HPDE6-E6E7 (cell line): ENCODE results near the gene ATP6V1F.

ENCODE experiments used
- DNase-seq: peaks from one replicate; pipeline ENCODE4 v3.0.0; 2011; ENCODE audit warnings: missing footprints; ENCODE audit errors: extremely low spot score

Gene ATP6V1F

GRCh38 chr7:128848289-128849155 is 14.1 kb upstream of the ATP6V1F start:
- no peak for DNase-seq

DNA sequence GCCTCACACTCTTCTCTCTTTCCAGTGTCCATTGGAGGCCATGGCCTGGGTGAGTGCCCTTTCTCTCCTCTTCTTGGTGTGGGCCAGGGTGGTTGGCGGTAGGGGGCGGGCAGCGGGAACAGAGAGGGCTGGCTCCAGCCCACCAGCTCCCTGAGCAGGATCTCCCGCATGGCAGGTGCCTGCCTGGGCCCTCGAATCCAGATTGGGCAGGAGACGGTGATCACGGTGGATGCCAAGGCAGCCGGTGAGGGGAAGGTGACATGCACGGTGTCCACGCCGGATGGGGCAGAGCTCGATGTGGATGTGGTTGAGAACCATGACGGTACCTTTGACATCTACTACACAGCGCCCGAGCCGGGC is 13.5 kb upstream of the ATP6V1F start:
- DNase-seq: no peak

DNA sequence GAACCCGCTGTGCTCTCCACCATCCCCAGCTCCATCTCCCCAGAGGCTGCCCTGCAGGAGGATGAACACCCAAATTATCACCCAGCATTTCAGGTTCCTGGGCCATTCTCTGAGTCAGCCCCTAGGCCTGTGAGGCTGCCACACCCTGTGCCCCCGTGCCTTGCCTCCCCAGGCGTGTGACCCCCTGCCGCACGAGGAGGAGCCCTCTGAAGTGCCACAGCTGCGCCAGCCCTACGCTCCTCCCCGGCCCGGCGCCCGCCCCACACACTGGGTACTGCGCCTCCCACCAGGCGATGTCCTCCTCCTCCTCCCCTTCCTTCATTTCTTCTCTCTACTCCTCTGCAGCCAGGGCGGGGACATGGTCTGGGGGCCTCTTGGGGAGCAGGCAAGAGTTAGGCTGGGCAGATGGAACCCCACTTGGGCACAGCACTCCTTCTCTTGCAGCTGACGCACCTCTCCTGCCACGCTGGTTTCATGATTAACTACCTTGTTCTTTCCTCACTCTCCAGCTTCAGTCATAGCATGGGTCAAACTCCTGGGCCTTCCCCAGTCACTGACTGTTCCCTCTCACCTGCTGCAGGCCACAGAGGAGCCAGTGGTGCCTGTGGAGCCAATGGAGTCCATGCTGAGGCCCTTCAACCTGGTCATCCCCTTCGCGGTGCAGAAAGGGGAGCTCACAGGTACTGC is 12.7 kb upstream of the ATP6V1F start:
- no peak for DNase-seq

GRCh38 chr7:128852537-128853254 is 10.0 kb upstream of the ATP6V1F start:
- no peak for DNase-seq

GRCh38 chr7:128853799-128854198 is 8.9 kb upstream of the ATP6V1F start:
- no peak for DNase-seq

GRCh38 chr7:128854396-128854795 is 8.3 kb upstream of the ATP6V1F start:
- DNase-seq: no peak

DNA sequence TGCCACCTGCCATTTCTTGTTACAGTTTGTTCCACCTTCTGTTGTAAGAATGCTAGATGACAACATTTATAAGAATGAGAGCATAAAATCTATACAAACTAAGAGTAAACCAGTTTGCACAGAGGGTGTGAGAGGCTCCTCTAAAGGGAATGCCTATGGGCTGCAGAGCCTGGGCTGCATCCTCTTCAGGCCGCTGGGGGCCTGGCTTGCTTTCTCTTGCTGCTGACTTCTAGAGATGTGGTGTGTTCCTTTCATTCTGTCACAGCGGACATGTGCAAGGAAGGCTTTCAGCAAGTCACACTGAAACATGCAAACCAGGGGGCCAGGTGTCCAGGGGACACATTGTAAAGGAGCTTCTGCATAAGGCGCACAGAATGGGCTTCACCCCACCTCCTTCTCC is 7.1 kb upstream of the ATP6V1F start:
- DNase-seq: no peak

DNA sequence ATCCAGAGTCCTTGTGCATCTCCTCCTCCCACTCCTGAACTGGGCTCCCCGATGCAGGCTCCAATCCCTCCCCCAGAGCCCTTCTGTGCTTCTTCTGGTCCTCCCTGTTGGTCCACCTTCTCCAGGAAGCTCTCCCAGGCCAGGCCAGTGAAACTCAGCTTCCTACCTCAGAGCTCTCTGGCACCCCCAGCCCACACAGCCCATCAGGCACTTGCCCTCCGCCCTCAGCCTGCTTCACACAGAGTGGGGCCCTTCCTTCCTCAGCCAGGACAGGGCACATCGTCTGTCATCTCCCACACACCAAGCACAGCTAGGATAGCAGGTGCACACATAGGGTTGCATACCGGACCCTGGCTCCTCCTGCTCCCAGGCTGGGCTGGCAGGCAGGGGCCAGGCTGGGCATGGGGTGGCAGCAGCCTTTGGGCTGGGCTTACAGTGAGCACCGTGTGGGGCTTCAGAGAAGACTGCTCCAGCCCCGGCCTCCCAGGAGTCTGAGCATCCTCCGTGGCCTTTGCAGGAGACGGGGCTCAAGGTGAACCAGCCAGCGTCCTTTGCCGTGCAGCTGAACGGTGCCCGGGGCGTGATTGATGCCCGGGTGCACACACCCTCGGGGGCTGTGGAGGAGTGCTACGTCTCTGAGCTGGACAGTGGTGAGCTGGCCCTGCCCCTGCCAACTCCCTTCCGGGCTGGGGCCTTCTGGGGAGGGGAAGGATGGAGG is 6.5 kb upstream of the ATP6V1F start:
- no peak for DNase-seq

GRCh38 chr7:128858380-128859231 is 4.0 kb upstream of the ATP6V1F start:
- no peak for DNase-seq

DNA sequence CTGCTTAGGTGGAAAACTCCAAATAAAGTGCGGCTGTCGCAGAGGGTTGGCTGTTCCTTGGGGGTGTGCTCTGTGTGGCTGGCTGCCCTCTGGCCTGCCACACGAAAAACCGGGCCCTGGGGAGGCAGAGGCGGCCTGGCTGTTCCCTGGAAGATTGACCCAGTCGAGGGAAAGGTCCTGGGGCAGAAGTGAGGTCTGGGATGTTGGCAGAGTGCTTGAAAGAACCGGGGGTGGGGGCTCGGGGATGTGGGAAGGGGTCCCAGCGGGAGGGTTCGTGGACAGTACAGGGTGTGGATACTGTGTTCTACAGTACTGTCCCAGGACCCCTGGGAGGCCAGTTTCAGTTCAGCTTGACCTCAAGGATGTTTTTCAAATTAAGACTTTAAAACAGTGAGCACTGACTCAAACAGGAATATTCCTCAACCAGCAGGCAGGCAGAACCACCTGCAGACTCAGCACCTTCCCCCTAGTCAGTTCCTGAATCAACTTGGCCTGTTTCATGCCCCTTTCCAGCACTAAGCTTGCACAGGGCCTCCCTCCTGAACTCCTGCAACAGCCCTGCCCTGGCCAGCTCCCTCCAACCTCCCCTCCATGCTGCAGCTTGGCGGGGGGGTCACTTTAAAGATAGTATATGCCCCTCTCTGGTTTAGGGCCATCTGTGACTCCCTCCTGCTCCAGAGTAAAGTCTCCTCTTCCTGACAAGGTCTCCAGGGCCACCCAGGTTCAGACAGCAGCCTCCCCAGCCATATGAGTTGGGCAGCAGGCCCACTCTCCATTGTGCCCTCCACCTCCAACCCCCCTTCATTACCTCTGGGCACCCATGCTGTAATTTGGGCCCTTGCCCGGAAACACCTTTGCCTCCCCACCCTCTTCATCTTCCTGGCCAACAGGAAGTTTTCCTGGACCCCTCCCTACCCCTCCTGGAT is 3.2 kb upstream of the ATP6V1F start:
- DNase-seq: no peak

- DNase-seq: no peak
These were observed 2.2 kb upstream of the ATP6V1F start for GRCh38 chr7:128860158-128861073.

GRCh38 chr7:128861957-128862570 is 592 bp upstream of the ATP6V1F start:
- DNase-seq: no peak

DNA sequence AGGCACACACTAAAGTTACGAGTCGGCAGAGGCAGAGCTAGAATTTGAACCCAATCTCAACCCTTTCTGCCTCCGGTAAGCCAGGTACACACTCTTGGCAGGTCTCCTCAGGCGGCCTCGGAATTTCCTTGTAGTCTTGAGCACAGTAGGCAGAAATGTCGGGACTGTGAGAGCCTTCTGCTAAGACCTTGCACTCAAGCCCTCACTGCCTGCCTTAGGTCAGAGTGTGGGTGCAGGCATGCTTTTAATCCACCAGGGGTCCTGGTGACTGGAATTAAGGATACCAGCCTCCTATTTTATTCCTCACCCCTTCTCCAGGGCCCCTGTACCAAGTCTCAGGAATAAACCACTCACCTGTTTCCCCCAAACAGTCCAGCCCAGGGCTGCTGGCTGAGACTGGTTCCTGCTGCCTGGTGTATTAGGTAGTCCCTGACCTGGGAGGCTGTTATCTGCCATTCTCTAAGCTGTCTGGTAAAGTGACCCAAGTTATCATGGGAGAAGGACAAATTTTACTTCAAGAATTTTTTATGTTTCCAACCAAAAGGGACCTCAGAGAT is 855 bp downstream of the ATP6V1F start:
- DNase-seq: no peak

- no peak for DNase-seq
These were observed 2.6 kb downstream of the ATP6V1F start for GRCh38 chr7:128865303-128865702.

DNA sequence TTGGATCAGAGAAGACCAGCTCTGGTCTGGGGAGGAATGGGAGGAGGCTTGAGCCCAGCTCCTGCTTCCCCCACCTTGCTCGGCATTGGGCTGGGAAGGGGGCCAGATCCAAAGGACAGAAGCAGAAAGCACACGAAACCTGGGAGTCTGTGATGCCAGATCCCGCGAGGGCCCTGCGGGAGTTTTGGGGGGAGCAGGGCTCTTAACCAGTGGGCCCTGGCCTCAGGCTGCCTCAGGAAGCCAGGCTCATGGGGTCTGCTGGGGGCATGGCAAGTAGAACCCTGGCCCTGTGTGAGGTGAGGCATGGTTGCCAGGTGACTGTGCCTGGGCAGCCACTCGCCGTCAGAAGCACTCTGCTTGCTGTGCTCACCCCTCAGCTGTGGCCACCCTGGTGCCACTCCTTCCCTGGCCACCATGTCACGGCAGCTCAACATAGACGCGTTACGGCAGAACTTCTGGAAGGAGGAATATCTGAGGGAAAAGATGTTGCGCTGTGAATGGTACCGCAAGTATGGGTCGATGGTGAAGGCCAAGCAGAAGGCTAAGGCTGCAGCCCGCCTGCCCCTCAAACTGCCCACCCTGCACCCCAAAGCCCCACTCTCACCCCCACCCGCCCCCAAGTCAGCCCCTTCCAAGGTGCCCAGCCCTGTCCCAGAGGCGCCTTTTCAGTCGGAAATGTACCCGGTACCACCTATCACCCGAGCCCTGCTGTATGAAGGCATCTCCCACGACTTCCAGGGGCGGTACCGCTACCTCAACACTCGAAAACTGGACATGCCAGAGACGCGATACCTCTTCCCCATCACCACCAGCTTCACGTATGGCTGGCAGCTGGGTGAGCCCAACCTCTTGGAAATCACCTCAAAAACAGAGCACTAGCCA is 3.6 kb downstream of the ATP6V1F start:
- DNase-seq: no peak

- DNase-seq: no peak
These were observed 4.6 kb downstream of the ATP6V1F start for GRCh38 chr7:128867241-128867640.
